ENCODE results near the gene HDC. TPM values are rescaled to one million over a fixed set of nuclear protein-coding genes. Genes with fewer than 3 reads are reported as not detected.

Gene HDC
- total and polyA plus RNA-seq, 2 experiments from 2014 or later = not detected

- Histone ChIP-seq H3K27ac (no peak overlapping the region), H4K20me1 (ENCODE audit: insufficient read depth, poor library complexity, severe bottlenecking) (no peaks in the 10 kb centered on the region), H2AFZ (no peak overlapping the region), H3K9me2 (replicated peaks; ENCODE audit: insufficient read depth) (no peaks in the 10 kb centered on the region), H3K4me1 (ENCODE audit: insufficient read depth) (no peaks in the 10 kb centered on the region), H3K79me2 (no peaks in the 10 kb centered on the region), H3K4me2 (no peak overlapping the region), H3K27me3 (no peaks in the 10 kb centered on the region), H3K4me3 (no peak overlapping the region), H3K9me3 (ENCODE audit: low read depth) (no peaks in the 10 kb centered on the region), H3K36me3 (replicated peaks; ENCODE audit: insufficient read depth, low read depth) (no peaks in the 10 kb centered on the region)
- no peak for TF ChIP-seq EZH2phosphoT487 (IDR thresholded peaks at IDR 0.05; ENCODE audit: low read depth, severe bottlenecking, unreplicated experiment)
- TF ChIP-seq EZH2 (IDR thresholded peaks at IDR 0.05; ENCODE audit: borderline replicate concordance) = no peak
- TF ChIP-seq, protein P1, sequence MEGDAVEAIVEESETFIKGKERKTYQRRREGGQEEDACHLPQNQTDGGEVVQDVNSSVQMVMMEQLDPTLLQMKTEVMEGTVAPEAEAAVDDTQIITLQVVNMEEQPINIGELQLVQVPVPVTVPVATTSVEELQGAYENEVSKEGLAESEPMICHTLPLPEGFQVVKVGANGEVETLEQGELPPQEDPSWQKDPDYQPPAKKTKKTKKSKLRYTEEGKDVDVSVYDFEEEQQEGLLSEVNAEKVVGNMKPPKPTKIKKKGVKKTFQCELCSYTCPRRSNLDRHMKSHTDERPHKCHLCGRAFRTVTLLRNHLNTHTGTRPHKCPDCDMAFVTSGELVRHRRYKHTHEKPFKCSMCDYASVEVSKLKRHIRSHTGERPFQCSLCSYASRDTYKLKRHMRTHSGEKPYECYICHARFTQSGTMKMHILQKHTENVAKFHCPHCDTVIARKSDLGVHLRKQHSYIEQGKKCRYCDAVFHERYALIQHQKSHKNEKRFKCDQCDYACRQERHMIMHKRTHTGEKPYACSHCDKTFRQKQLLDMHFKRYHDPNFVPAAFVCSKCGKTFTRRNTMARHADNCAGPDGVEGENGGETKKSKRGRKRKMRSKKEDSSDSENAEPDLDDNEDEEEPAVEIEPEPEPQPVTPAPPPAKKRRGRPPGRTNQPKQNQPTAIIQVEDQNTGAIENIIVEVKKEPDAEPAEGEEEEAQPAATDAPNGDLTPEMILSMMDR (IDR thresholded peaks at IDR 0.05; ENCODE audit: poor library complexity) = no peak
- 58% methylated on average over 5 of the region's 5 CpGs for WGBS (ENCODE audit: low lambda C conversion rate, missing lambda C conversion rate)
- no peak for DNase-seq (ENCODE audit: low spot score)
Observed at GRCh38 chr15:50256188-50257041, 9.1 kb downstream of the HDC start.

DNA sequence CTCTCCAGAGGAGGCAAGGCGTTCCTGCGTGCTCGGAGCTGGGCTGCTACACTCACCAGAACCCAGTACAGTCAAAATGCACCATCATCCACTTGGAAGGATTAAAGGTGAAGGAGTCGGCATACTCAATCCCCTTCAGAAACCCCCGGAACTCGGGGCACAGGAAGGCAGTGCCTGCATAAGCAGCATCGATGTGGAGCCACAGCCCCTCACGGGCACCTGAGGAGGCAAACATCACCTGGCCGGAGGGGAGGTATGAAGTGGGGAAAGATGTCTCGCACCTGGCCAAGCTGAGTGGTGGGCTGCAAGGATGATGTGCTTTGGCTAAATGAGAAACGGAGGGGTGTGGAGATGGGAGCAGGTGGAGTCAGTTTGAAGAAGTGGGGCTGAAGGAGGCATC is 13.0 kb downstream of the HDC start:
- no peak for TF ChIP-seq EZH2 (IDR thresholded peaks at IDR 0.05; ENCODE audit: borderline replicate concordance)
- TF ChIP-seq, protein P1 (IDR thresholded peaks at IDR 0.05; ENCODE audit: poor library complexity) = no peak
- TF ChIP-seq EZH2phosphoT487 (IDR thresholded peaks at IDR 0.05; ENCODE audit: low read depth, severe bottlenecking, unreplicated experiment) = no peak
- 93% methylated on average over 11 of the region's 11 CpGs for WGBS (ENCODE audit: low lambda C conversion rate, missing lambda C conversion rate)
- no peaks in the 10 kb centered on the region for H3K4me1 ChIP-seq (ENCODE audit: insufficient read depth)

GRCh38 chr15:50251638-50252182 is 13.8 kb downstream of the HDC start:
- no peaks in the 10 kb centered on the region for H3K27me3 ChIP-seq
- H3K4me3 ChIP-seq = no peak overlapping the region
- H3K36me3 ChIP-seq (replicated peaks; ENCODE audit: insufficient read depth, low read depth) = no peaks in the 10 kb centered on the region
- WGBS (ENCODE audit: low lambda C conversion rate, missing lambda C conversion rate) = 94% methylated on average over 10 of the region's 11 CpGs
- H3K9me3 ChIP-seq (ENCODE audit: low read depth) = no peaks in the 10 kb centered on the region
- no peak overlapping the region for H2AFZ ChIP-seq
- H3K9me2 ChIP-seq (replicated peaks; ENCODE audit: insufficient read depth) = no peaks in the 10 kb centered on the region
- TF ChIP-seq, protein P1 (IDR thresholded peaks at IDR 0.05; ENCODE audit: poor library complexity) = no peak
- TF ChIP-seq EZH2phosphoT487 (IDR thresholded peaks at IDR 0.05; ENCODE audit: low read depth, severe bottlenecking, unreplicated experiment) = no peak
- no peak for TF ChIP-seq EZH2 (IDR thresholded peaks at IDR 0.05; ENCODE audit: borderline replicate concordance)
- DNase-seq (ENCODE audit: low spot score) = no peak
- no peaks in the 10 kb centered on the region for H3K4me1 ChIP-seq (ENCODE audit: insufficient read depth)
- H4K20me1 ChIP-seq (ENCODE audit: insufficient read depth, poor library complexity, severe bottlenecking) = no peaks in the 10 kb centered on the region
- no peak overlapping the region for H3K27ac ChIP-seq
- no peak overlapping the region for H3K4me2 ChIP-seq
- H3K79me2 ChIP-seq = no peaks in the 10 kb centered on the region

More for the DNA sequence above, 13.0 kb downstream of the HDC start:
- Histone ChIP-seq H2AFZ (no peak overlapping the region), H3K4me3 (no peak overlapping the region), H3K79me2 (no peaks in the 10 kb centered on the region), H3K27ac (no peak overlapping the region), H3K4me2 (no peak overlapping the region), H3K27me3 (no peaks in the 10 kb centered on the region), H4K20me1 (ENCODE audit: insufficient read depth, poor library complexity, severe bottlenecking) (no peaks in the 10 kb centered on the region), H3K36me3 (replicated peaks; ENCODE audit: insufficient read depth, low read depth) (no peaks in the 10 kb centered on the region), H3K9me2 (replicated peaks; ENCODE audit: insufficient read depth) (no peaks in the 10 kb centered on the region), H3K9me3 (ENCODE audit: low read depth) (no peaks in the 10 kb centered on the region)
- DNase-seq (ENCODE audit: low spot score) = no peak

Measured in hepatocyte (in vitro differentiated cells).